NCI-H526 (cell line): ENCODE results near the gene KCNMB1.
"Not testable (repeated sequence)": the region's sequence is repeated elsewhere in the genome, so short reads cannot be mapped to it uniquely, and the experiment has no call there.

ENCODE experiments used
- DNase-seq, 2 experiments: peaks; one replicate each; lab custom pipeline; 2025; lab: John Stamatoyannopoulos, UW

Gene KCNMB1

DNA sequence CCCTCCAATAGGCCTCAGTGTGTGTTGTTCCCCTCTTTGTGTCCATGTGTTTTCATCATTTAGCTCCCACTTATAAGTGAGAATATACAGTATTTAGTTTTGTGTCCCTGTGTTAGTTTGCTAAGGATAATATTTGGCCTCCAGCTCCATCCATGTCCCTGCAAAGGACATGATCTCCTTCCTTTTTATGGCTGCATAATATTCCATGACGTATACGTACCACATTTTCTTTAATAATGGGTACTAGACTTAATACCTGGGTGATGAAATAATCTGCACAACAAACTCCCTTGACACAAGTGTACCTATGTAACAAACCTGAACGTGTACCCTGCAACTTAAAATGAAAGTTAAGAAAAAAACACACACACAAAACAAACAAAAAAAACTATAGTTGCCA is 12.6 kb downstream of the KCNMB1 start:
- not testable (repeated sequence) for DNase-seq

DNA sequence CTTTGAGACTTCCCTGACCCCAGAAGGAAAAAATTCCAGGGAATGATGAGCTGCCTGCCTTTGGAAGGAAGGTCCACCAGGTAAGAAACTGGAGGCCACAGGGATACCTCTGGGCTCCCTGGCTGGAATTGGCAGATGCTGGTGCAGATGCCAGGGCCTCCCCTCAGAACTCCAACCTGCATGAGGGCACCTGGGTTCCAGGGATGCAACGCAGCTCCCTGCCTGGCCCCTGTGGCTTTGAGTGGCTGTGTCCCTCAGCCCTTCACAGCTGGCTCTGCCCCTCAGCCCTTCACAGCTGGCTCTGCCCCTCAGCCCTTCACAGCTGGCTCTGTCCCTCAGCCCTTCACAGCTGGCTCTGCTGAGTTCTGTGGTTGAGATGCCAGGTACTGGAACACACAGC is 13.9 kb downstream of the KCNMB1 start:
- no peak for DNase-seq

DNA sequence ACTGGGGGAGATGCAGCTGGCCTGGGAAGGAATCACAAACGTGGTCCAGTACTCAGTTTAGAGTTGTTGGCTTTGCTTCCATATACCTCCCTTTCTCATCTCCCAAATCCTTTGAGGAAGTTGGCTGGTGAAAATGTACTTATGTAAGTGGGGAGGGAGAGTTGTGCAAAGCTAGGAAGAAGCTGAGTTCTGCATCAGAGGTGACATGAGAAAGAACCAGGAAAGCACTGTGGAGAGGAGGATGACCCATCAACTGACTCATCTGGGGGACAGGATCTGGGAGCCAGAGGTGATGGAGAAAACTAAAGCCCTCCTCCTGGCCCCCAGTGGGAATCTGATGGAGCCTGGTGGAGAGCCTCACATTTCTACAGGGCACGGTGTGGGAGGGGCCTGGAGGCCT is 16.2 kb downstream of the KCNMB1 start:
- DNase-seq: no peak

DNA sequence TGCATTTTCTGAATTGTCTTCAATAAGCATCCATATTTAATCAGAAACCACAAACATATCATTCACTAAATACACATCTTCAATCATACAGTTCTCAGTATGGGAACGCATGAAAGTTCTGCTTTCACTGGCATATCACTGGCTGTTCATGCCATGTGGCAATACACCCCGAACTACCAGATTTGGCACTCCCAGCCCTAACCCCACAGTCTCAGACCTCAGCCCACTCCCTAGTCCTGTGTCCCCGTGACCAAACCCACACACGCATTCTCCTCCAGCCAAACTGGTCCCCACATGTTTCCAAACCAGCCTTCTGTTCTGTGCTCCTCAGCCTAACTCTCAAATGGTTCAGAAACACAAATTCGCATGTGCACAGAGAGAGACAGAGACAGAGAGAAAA is 20.6 kb downstream of the KCNMB1 start:
- no peak for DNase-seq

DNA sequence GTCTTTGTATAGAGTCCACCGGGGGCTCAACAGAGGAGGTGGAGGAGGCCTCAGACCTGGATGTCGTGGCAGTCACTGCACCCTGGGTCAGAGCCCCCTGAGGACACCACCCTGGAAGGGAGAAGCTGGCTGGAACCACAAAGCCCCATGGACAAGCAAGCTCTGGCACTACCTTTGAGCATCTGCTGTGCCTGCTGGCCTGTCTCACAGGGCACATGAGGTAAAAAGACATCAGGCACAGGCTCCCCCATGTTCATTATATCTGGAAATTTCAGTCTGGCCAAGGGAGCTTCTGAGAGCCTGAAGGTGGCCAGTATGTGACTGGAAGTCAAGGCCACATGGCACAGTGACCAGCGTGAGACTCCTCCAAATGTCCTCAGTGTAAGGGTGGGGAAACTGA is 22.9 kb downstream of the KCNMB1 start:
- DNase-seq: no peak

DNA sequence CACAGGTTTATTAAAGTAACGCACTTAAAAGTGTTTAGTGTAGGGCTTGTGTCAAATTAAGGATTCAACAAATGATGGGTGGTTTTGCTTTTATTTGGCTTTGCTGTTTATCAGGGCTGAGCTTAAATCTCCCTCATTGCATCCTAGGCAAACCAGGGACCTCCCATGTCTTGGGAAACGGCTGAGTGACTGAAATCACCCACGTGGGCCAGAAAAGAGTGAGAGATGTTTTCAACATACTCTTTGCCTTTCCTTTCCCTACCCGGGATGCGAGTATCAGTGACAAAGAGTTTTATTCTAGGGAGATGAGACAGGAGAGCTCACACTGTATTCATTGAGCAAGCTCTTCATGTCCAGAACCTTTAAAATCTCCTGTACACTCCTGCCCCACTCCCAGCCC is 23.3 kb downstream of the KCNMB1 start:
- DNase-seq: no peak

DNA sequence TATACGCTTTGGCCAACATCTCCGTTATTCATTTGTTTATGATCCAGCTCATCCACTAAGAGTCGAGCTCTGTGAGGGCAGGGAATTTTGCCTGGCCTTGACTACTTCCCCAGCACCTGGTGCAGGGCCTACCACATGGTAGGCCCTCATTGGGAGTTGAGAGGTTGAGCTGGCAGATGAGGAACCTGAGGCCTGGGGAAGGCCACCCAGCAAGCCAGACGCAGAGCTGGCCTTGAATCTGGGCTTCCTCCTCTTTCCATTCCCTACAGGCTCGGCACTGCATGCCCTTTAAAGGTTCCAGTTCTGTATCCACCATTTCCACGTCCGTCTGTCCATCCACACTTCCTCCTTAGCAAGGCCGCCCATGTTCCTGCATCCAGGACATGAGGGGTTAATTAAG is 24.2 kb downstream of the KCNMB1 start:
- DNase-seq: no peak

DNA sequence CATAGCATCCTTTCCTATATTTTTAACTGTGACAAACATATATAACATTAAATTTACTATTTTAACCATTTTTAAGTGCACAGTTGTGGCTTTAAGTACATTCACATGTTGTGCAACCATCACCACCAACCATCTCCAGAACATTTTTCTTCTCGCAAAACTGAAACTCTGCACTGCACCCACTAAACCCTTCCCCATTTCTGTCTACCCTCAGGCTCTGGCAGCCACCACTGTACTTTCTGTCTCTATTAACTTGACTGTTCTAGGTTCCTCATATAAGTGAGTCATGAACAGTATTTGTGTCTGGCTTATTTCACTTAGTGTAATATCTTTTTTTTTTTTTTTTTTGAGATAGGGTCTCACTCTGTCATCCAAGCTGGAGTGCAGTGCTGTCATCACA is 25.5 kb downstream of the KCNMB1 start:
- DNase-seq: no peak

DNA sequence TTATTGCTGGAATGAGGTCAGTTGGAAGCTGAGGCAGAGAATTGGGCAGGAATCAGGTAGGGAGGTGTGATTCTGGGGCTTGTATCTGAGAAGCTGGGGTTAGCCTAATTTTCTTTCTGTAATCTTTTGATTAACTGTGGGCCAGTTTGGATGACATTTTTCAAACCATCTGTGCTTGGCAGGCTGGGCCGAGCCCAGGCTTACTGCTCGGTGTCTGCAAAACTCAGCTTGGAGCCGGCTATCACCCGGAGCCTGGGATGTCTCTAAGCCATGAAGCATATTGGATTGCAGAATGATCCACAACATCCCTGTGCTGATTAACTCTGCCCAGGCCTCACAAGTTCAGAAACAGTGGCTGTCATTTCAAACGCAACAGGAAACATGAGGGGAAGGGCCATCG is 26.5 kb downstream of the KCNMB1 start:
- no peak for DNase-seq

DNA sequence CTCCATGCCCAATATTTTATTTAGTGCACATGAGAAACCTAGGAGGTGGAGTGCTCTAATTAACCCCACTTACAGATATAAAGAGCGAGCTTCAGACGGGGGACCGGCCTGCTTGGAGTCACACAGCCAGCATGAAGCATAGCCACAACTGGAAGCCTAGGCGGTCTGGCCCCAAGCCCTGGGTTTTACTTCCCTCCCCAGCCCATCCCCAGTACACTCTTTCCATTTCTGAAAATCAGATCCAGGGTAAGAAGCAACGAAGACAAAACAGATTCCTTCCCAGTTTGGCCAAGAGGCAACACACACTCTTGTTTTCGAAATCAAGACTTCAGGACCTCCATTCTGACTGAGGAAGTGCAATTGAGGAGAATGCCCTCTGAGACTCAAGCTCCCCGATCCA is 27.1 kb downstream of the KCNMB1 start:
- DNase-seq: no peak

DNA sequence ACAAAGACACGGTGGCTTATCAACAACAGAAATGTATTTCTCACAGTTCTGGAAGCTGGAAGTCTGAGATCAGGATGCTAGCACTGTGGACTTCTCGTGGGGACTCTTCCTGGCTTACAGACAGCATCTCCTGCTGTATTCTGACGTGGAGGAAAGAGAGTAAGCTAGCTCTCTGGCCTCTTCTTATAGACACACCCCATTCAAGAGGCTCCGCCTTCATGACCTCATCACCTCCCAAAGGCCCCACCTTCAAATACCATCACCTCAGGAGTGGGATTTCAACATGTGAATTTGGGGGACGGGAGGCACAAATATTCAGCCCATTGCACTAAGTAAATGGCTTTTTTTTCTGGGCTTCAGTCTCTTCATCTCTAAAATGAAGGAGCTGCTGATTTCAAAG is 27.6 kb downstream of the KCNMB1 start:
- DNase-seq: no peak

DNA sequence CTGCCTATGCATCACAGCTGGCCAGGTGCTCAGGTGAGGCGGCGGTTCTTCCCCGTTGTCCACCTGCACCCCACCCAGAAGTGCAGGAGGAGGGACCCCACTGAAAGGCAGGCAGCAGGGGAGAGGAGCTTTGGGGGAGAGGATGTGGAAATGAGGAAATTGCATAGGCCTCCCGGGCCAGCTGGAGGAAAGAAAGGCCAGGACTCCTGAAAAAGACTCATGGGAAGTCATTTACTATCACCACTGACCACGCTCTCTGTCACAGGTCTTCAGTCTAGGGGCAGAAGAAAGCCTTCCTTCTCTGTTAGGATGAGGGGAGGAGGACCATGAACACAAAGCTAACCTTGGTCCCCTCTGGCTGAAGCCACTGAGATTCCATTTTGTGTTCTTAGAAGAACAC is 28.1 kb downstream of the KCNMB1 start:
- no peak for DNase-seq

DNA sequence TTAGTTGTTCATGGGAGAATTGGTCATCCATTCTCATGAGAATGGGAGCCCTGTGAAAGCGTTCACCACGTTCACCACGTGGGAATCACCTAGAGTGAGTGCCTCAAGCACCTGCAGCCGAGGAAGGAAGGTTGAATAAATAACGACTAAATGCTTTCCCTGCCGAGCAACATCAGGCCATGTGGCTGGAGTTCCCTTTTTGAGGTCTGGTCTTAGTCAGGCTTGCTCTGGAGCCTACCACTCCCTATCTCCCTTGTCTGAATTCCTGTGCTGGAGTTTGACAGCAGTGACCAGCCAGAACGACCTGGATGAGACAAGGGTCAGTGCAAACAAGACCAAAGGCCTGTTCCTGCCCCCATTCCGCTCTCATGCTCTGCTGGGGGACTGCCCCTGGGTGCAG is 28.5 kb downstream of the KCNMB1 start:
- no peak for DNase-seq

DNA sequence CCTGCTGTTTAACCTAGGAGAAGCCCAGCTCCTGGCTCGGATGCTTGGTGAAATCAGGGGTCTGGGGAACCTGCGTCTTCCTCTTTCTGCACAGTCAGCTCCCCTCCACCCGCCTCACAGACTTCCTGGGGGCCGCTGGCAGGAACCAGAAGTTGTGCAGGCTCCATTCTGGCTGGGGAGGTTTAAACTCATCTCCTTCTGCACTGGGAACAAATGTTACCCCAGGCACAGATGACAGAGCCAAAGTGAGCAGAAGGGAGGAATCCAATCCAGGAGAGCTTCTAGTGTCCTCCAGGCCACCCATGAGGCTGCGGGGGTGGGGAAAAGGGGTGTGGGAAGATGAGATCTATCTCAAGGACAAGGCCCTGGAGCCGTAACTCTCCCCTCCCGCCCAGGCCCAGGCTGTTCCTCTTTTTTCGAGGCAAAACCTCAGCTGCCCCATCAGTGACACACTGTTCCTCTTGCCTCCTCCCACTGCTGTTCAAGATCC is 31.2 kb downstream of the KCNMB1 start:
- no peak for DNase-seq

DNA sequence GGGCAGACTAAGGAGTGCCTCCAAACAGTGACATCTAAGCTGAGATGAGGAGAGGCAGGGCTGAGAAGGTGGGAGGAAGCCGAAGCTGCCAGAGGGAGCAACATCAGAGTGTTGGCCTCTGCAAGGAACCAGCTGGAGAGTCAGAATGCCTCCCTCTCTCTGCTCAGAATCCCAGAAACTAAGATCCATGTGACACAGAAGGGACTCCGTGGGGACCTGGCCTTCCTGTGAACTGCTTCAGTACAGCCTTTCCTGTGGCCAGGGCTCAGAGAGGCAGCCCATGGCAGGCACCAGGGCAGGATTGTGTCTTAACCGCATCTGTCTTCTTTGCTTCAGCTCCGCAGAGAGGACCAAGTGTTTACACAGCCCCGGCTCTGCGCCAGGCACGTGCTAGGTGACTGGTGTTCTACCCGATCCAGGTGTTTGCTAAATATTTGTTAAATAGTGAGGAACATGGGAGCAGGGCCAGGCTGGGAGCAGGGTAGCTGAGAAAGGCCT is 33.5 kb downstream of the KCNMB1 start:
- DNase-seq: peak in 1 of 2 experiments; percentile 13

DNA sequence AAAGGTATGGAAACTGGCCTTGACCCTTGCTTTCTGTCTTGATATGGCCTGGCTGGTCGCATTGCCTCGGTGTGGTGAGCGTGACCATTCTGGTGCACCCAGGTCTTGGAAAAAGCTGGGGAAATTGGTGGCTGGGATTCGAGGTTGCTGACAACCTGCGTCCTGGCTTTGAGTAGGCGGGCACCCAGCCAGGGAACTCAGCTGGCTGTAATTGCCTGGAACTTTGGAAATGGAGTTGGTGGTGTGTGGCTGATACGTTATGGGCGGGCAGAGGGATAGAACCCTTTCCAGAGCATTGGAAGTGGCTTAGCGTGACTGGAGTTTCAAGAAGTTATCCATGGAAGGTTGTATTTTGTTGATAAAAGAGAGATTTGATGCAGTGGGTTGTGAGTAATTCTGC is 35.2 kb downstream of the KCNMB1 start:
- DNase-seq: no peak

DNA sequence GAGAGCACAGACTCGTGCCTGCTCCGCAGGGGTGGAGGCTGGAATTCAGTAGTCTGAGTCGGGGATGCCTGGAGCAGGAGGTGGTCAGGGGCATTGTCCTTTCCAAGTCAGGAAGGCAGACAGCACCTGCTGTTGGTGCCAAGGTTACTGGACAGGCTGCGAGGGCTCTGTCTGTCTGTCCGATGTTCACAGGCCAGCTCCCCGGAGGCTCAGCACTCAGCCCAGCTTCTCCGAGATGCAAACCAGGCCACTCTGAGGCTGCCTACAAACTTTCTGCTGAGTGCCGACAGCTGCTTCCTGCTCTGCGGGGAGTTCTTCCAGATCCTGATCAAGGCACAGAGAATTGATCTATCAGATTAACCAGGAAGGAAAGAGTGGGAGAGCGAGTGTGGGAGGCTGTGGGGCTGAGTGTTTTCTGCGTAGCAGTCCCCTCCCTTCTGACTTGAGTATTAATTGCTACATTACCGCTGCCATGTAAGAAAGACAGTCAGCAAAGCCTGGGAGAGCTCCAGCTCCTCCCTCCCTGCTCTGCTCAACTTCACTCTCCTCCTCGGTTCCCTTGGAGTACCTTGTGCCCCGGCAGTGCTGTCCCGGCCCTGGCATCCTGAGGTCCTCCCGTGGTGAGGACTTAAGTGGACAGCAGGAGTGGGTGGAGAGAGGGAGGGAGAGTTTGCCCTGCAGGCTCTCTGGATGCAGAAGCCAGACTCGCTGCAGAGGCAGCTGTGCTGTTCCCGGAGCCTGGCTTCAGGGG is 36.0 kb downstream of the KCNMB1 start:
- no peak for DNase-seq

DNA sequence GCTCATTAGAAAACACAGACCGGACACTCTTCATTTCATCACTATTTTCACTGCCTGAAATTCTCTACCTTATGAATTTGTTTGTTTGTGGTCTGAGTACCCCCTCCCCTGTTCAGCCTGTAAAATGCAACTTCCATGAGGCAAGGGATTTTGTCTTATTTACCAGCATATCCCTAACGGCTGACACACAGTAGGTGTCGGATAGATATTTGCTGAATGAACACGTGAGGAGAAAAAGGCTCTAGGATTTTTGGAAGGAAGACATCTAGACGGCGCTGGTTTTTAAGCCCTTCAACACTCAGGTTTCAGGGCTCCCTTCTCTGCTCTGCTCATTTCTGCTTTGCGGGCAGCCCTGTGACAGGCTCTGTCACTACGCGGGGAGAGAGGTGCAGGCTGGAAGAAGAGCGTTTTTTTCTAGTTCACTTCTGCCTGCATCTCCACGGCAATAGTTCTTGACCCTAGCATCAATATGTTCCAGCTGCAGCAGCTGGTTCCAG is 41.0 kb downstream of the KCNMB1 start:
- peak in 1 of 2 experiments; percentile 5 for DNase-seq

DNA sequence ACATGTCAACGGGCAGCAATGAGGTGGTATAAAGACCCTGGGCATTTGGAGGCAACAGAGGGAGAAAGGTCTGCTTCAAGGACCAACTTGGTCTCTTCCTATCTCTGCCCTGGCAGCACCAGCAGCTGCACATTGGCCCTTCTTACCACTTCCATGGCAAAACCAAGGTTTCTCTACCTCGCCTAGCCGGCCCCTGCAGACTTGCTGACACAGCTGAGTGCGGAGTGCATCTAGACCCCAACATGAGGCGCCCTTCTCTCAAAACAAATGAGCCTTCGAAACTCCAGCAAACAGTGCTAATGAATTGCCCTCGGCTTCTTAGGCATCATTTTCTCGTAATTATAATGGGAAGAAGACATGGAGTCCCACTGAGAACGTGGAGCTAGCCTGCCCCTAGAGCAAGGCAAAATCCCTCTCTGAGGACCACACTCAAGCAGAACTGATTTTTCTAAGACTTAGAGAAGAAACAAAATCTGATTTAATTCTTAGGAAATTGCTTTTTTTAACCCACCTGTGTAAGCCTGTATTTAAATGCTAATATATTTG is 42.1 kb downstream of the KCNMB1 start:
- no peak for DNase-seq

DNA sequence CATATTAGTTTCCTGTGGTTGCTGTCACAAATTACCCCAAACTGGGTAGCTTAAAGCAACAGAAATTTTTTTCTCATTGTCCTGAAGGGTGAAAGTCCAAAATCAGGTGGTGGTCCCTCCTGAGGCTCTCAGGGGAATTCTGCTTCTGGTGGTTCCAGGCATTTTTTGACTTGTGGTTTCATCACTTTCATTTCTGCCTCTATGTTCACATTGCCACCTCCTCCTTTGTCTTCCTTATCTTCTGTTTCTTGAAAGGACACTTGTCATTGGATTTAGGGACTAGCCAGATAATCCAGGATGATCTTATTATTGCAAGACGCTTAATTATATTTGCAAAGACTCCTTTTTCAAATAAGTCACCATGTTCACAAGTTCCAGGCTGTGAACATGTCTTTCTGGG is 43.2 kb downstream of the KCNMB1 start:
- no peak for DNase-seq

DNA sequence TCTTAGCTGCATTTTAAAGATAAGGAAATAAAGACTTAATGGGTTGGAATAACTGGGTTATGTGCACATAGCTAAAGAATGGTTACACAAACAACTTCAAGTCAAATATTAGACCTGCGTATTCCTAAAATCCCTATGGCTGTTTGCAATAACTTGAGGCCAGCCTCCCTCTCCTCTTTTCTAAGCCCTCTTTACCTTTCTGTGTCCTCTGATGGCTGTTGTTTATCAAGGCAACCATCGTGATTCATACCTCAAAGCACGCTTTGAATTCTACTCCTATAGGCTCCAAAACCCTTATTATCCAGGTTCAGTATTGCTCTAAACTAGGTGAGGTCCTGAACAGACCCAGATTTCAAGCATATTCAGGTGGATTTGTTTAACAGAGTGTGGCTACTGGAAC is 46.0 kb downstream of the KCNMB1 start:
- no peak for DNase-seq

DNA sequence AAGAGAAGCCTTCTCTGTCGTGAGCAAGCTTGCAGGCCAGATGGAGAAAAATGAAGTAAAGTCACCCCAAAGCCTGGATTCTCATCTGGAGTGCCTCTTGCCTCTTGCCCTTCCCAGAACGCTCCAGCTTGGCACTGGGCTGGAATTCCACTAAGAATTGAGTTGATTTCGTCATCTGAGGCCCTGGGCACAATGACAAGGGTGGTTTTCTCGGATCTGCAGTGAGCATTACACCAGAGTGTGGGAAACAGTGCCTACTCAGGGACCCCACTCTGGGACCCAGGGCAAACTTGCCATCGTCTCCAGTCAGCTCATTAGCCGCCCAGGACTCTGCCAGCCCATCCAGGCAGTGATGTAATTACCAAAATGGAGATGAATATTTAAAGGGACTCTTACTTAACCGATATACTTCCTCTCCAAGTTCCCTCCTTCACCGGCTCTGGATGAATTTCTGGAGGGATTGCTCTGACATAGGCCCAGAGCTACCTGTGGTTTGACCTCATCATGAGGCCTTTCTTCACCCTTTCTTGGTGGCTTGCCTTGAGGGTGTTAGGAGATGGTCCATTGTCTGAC is 46.9 kb downstream of the KCNMB1 start:
- DNase-seq: no peak

DNA sequence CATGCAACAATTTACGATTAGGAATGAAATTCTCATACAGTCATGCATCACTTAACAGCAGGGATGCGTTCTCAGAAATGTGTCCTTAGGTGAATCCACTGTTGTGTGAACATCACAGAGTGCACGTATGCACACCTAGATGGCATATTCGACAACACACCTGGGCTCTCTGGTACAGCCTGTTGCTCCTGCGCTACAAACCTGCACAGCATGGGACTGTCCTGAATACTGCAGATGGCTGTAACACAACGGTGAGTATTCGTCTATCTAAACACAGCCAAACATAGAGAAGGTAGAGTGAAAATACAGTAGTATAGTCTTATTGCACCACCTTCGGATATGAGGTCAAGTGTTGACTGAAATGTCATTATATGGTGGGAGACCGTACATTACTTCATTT is 47.6 kb downstream of the KCNMB1 start:
- DNase-seq: no peak
